ENCODE results near the gene IBTK.

The IBTK gene

DNA sequence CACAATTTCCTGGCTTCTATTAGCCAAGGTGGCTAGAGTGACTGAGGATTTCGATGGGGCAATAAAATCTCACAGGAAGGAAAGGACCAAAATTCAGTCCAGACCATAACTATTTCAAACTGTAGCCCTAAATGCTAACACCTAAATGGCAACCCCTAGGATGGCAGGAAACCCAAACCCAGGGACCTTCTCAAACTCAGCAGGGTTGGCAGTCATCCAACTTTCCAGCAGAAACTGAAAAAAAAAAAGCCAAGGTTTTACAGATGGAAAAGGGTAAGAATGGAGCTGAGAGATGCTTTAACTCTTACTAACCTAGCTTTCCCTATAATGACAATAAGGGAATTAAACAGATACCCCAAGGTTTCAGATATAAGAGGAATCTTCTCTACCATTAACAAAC, 10.5 kb downstream of the IBTK start:
- peak overlapping the region; percentile 38 for H3K27ac ChIP-seq
- H3K9me3 ChIP-seq (ENCODE audit: low read depth, low read length): 0 out of 2 replicates have a peak, but pooled peaks cover 6% of the 10 kb centered on the region
- no peak for DNase-seq (ENCODE audit: low read depth, low spot score)
- H3K9ac ChIP-seq (ENCODE audit: insufficient read length): no peak overlapping the region
- no peak for TF ChIP-seq POLR2AphosphoS5 (IDR thresholded peaks at IDR 0.05; ENCODE audit: borderline replicate concordance, low read depth, low read length)
- no peak for TF ChIP-seq EZH2 (IDR thresholded peaks at IDR 0.05)
- TF ChIP-seq FOXP2 (optimal IDR thresholded peaks at IDR 0.05; ENCODE audit: control extremely low read depth, extremely low read length, insufficient read depth): no peak
- H3K36me3 ChIP-seq (ENCODE audit: insufficient read depth, low read length): peaks cover 74% of the 10 kb centered on the region
- H3K4me3 ChIP-seq: no peak overlapping the region

- no peak overlapping the region for H3K9ac ChIP-seq (ENCODE audit: insufficient read length)
- TF ChIP-seq EZH2 (IDR thresholded peaks at IDR 0.05) (no peak), FOXP2 (optimal IDR thresholded peaks at IDR 0.05; ENCODE audit: control extremely low read depth, extremely low read length, insufficient read depth) (no peak), POLR2AphosphoS5 (IDR thresholded peaks at IDR 0.05; ENCODE audit: borderline replicate concordance, low read depth, low read length) (no peak)
- H3K36me3 ChIP-seq (ENCODE audit: insufficient read depth, low read length): peaks cover 76% of the 10 kb centered on the region
- no peak overlapping the region for H3K4me3 ChIP-seq
- DNase-seq (ENCODE audit: low read depth, low spot score): no peak
- H3K27ac ChIP-seq: peak overlapping the region; percentile 61; the same call in 1 of the 2 replicates
- no peaks in the 10 kb centered on the region for H3K9me3 ChIP-seq (ENCODE audit: low read depth, low read length)
Measured at GRCh38 chr6:82227770-82228169, 19.8 kb downstream of the IBTK start.

DNA sequence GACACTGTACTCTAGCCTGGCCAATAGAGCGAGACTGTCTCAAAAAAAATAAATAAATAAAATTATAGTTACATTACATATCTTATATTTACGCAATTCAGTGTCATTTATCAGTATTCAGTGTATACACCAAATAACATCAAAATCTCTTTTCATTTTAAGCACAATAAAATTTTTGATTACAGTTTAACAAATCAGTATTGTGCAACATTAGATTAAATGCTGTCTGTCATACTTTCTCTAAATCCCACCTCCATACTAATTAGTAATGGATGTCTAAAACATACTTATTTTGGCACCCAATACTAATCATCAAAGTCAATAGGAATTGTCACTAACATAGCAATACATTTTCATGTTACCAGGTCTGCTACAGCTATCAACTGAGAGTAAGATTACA, 27.4 kb downstream of the IBTK start:
- peaks cover 85% of the 10 kb centered on the region for H3K36me3 ChIP-seq (ENCODE audit: insufficient read depth, low read length)
- no peak overlapping the region for H3K4me3 ChIP-seq

GRCh38 chr6:82217018-82217586, 30.4 kb downstream of the IBTK start:
- H3K9me3 ChIP-seq (ENCODE audit: low read depth, low read length): no peaks in the 10 kb centered on the region
- no peak overlapping the region for H3K27ac ChIP-seq
- DNase-seq (ENCODE audit: low read depth, low spot score): no peak
- H3K4me3 ChIP-seq: no peak overlapping the region
- peaks cover 88% of the 10 kb centered on the region for H3K36me3 ChIP-seq (ENCODE audit: insufficient read depth, low read length)
- TF ChIP-seq POLR2AphosphoS5 (IDR thresholded peaks at IDR 0.05; ENCODE audit: borderline replicate concordance, low read depth, low read length): no peak
- TF ChIP-seq EZH2 (IDR thresholded peaks at IDR 0.05): no peak
- TF ChIP-seq FOXP2 (optimal IDR thresholded peaks at IDR 0.05; ENCODE audit: control extremely low read depth, extremely low read length, insufficient read depth): no peak
- H3K9ac ChIP-seq (ENCODE audit: insufficient read length): no peak overlapping the region

More for the DNA sequence above, 27.4 kb downstream of the IBTK start:
- Histone ChIP-seq H3K9me3 (ENCODE audit: low read depth, low read length) (no peaks in the 10 kb centered on the region), H3K9ac (ENCODE audit: insufficient read length) (no peak overlapping the region), H3K27ac (no peak overlapping the region)
- no peak for TF ChIP-seq EZH2 (IDR thresholded peaks at IDR 0.05)
- TF ChIP-seq POLR2AphosphoS5 (IDR thresholded peaks at IDR 0.05; ENCODE audit: borderline replicate concordance, low read depth, low read length): no peak
- no peak for TF ChIP-seq FOXP2 (optimal IDR thresholded peaks at IDR 0.05; ENCODE audit: control extremely low read depth, extremely low read length, insufficient read depth)
- DNase-seq (ENCODE audit: low read depth, low spot score): no peak

GRCh38 chr6:82216549-82216948, 31.0 kb downstream of the IBTK start:
- TF ChIP-seq POLR2AphosphoS5 (IDR thresholded peaks at IDR 0.05; ENCODE audit: borderline replicate concordance, low read depth, low read length): no peak
- no peak for TF ChIP-seq EZH2 (IDR thresholded peaks at IDR 0.05)
- TF ChIP-seq FOXP2 (optimal IDR thresholded peaks at IDR 0.05; ENCODE audit: control extremely low read depth, extremely low read length, insufficient read depth): no peak
- Histone ChIP-seq H3K9ac (ENCODE audit: insufficient read length) (no peak overlapping the region), H3K9me3 (ENCODE audit: low read depth, low read length) (no peaks in the 10 kb centered on the region), H3K4me3 (no peak overlapping the region), H3K36me3 (ENCODE audit: insufficient read depth, low read length) (peaks cover 88% of the 10 kb centered on the region), H3K27ac (no peak overlapping the region)
- DNase-seq (ENCODE audit: low read depth, low spot score): no peak

DNA sequence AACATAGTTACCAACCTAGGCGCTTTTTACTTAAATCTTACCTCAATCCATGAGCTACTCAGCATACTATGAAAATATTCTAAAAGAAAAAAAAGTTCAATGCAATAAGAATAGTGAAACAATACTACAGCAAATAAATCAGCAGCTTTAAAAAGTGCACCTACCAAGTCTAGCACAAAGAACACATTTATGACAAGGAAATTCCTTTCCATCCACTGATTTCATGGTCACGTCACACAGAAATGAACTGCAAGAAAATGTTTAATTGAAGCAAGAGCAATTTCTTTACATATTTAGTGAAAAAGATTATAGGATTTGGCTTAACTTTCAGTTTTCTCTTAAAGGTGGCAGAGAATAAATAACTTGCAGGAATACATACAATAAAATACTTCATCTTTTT, 36.2 kb downstream of the IBTK start:
- H3K9me3 ChIP-seq (ENCODE audit: low read depth, low read length): peaks cover 5% of the 10 kb centered on the region; the same call in 1 of the 2 replicates
- no peak overlapping the region for H3K9ac ChIP-seq (ENCODE audit: insufficient read length)
- no peak for DNase-seq (ENCODE audit: low read depth, low spot score)
- no peak overlapping the region for H3K4me3 ChIP-seq
- TF ChIP-seq POLR2AphosphoS5 (IDR thresholded peaks at IDR 0.05; ENCODE audit: borderline replicate concordance, low read depth, low read length) (no peak), EZH2 (IDR thresholded peaks at IDR 0.05) (no peak)
- H3K36me3 ChIP-seq (ENCODE audit: insufficient read depth, low read length): peaks cover 88% of the 10 kb centered on the region
- peak overlapping the region; percentile 33; the same call in 1 of the 2 replicates for H3K27ac ChIP-seq

DNA sequence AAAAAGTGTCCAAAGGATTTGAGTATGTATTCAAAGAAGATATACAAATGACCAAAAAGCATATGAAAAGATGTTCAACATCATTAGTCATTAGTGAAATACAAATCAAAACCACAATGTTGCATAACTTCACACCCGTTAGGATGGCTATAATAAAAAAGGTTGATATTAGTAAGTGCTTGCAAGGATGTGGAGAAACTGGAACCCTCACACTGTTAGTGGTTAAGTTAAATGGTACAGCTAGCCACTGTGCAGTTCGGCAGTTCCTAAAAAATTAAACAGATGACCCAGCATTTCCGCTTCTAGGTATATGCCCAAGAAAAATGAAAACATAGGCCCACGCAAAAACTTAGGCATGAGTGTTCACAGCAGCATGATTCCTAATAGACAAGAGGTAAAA, 38.6 kb downstream of the IBTK start:
- no peak overlapping the region for H3K9ac ChIP-seq (ENCODE audit: insufficient read length)
- no peak overlapping the region for H3K4me3 ChIP-seq
- peaks cover 77% of the 10 kb centered on the region for H3K36me3 ChIP-seq (ENCODE audit: insufficient read depth, low read length)
- H3K27ac ChIP-seq: no peak overlapping the region
- peaks cover 5% of the 10 kb centered on the region; the same call in 1 of the 2 replicates for H3K9me3 ChIP-seq (ENCODE audit: low read depth, low read length)
- TF ChIP-seq FOXP2 (optimal IDR thresholded peaks at IDR 0.05; ENCODE audit: control extremely low read depth, extremely low read length, insufficient read depth) (no peak), EZH2 (IDR thresholded peaks at IDR 0.05) (no peak), POLR2AphosphoS5 (IDR thresholded peaks at IDR 0.05; ENCODE audit: borderline replicate concordance, low read depth, low read length) (no peak)
- DNase-seq (ENCODE audit: low read depth, low spot score): no peak

- Histone ChIP-seq H3K36me3 (ENCODE audit: insufficient read depth, low read length) (peaks cover 75% of the 10 kb centered on the region), H3K9ac (ENCODE audit: insufficient read length) (no peak overlapping the region), H3K27ac (no peak overlapping the region), H3K9me3 (ENCODE audit: low read depth, low read length) (peaks cover 5% of the 10 kb centered on the region; the same call in 1 of the 2 replicates), H3K4me3 (no peak overlapping the region)
- DNase-seq (ENCODE audit: low read depth, low spot score): no peak
- TF ChIP-seq EZH2 (IDR thresholded peaks at IDR 0.05) (no peak), POLR2AphosphoS5 (IDR thresholded peaks at IDR 0.05; ENCODE audit: borderline replicate concordance, low read depth, low read length) (no peak), FOXP2 (optimal IDR thresholded peaks at IDR 0.05; ENCODE audit: control extremely low read depth, extremely low read length, insufficient read depth) (no peak)
Measured at GRCh38 chr6:82205930-82206392, 41.6 kb downstream of the IBTK start.

GRCh38 chr6:82204020-82204419, 43.5 kb downstream of the IBTK start:
- no peaks in the 10 kb centered on the region for H3K9me3 ChIP-seq (ENCODE audit: low read depth, low read length)
- peaks cover 79% of the 10 kb centered on the region for H3K36me3 ChIP-seq (ENCODE audit: insufficient read depth, low read length)
- no peak overlapping the region for H3K4me3 ChIP-seq
- DNase-seq (ENCODE audit: low read depth, low spot score): no peak
- no peak overlapping the region for H3K27ac ChIP-seq
- H3K9ac ChIP-seq (ENCODE audit: insufficient read length): no peak overlapping the region
- TF ChIP-seq EZH2 (IDR thresholded peaks at IDR 0.05) (no peak), FOXP2 (optimal IDR thresholded peaks at IDR 0.05; ENCODE audit: control extremely low read depth, extremely low read length, insufficient read depth) (no peak), POLR2AphosphoS5 (IDR thresholded peaks at IDR 0.05; ENCODE audit: borderline replicate concordance, low read depth, low read length) (no peak)

All from SK-N-MC (cell line).